HCT116 (cell line): ENCODE measurements around the gene ANO9. TPM values are rescaled to one million over a fixed set of nuclear protein-coding genes. Genes with fewer than 3 reads are reported as not detected.

Source experiments
- ATAC-seq: fragments of 200-7000 bp; cut with Tn5 transposase; 2 replicates; pipeline ENCODE4 v1.9.1; 2020; ENCODE audit warnings: mild to moderate bottlenecking, moderate library complexity
- BruUV-seq: library from RNA; stranded (reverse); fragments of 400-500 nt; replicated peaks from 2 replicates; lab custom pipeline; 2021; lab: Mats Ljungman, UMichigan
- CTCF ChIA-PET: fragments of 300-600 bp; sonication (Branson Sonifier 250); formaldehyde crosslinking; loops from one replicate; lab custom pipeline; 2021; ENCODE audit warnings: antibody characterized with exemption; lab: Charles Lee
- POLR2A ChIA-PET: fragments of 300-600, 350-600 bp; sonication (Branson Sonifier 250); formaldehyde crosslinking; loops from one replicate; lab custom pipeline; 2021; ENCODE audit warnings: antibody characterized with exemption; lab: Charles Lee
- RAD21 ChIA-PET, 2 experiments: fragments of 300-600 bp; sonication (Branson Sonifier 250); formaldehyde crosslinking; loops; one replicate each; lab custom pipeline; 2023; ENCODE audit warnings: low total read pairs in 2 of 2; ENCODE audit not compliant: uncharacterized antibody in 2 of 2, unreplicated experiment in 2 of 2, low non-redundant PET in 1 of 2; lab: Charles Lee
- DNase-seq: peaks from one replicate; pipeline ENCODE4 v3.0.0-alpha.2; 2010; ENCODE audit warnings: low read depth, low spot score
- H2AFZ ChIP-seq: fragments of 200-600 bp; shearing (Covaris generic), sonication (generic); 2 replicates; pipeline ENCODE4 v1.6.1; 2017; ENCODE audit warnings: low read depth, mixed run types, mixed read lengths, antibody characterized with exemption, low read length; ENCODE audit not compliant: poor library complexity, severe bottlenecking
- H3K27ac ChIP-seq: 2 replicates; pipeline ENCODE4 v1.5.1; 2012; ENCODE audit warnings: low read depth, low read length
- H3K27me3 ChIP-seq: fragments of 200-600 bp; sonication (generic); 2 replicates; pipeline ENCODE4 v1.6.1; 2016; ENCODE audit warnings: mixed run types, low read length, mixed read lengths; ENCODE audit not compliant: insufficient read depth
- H3K36me3 ChIP-seq, 2 experiments: fragments of 200-500 bp in 1 of 2; fragments of 200-600 bp in 1 of 2; sonication (Bioruptor generic) in 1 of 2; sonication (generic) in 1 of 2; 2 replicates each; pipeline versions ENCODE4 v1.5.1 to v1.6.1; 2014 to 2016; ENCODE audit warnings: low read length in 2 of 2, inconsistent platforms in 1 of 2, mixed read lengths in 1 of 2, mixed run types in 1 of 2; ENCODE audit not compliant: insufficient read depth in 2 of 2, control insufficient read depth in 1 of 2
- H3K4me1 ChIP-seq, 2 experiments: fragments of 200-600 bp in 1 of 2; sonication (generic) in 1 of 2; 2 replicates each; pipeline versions ENCODE4 v1.5.1 to v1.6.1; 2012 to 2017; ENCODE audit warnings: low read length in 2 of 2, inconsistent platforms in 1 of 2, mild to moderate bottlenecking in 1 of 2, mixed read lengths in 1 of 2, mixed run types in 1 of 2, moderate library complexity in 1 of 2; ENCODE audit not compliant: insufficient read depth in 2 of 2, control insufficient read depth in 1 of 2
- H3K4me2 ChIP-seq: fragments of 200-600 bp; sonication (generic); 2 replicates; pipeline ENCODE4 v1.6.1; 2017; ENCODE audit warnings: mixed run types, low read length, mixed read lengths
- H3K4me3 ChIP-seq, 2 experiments: fragments of 200-600 bp in 1 of 2; sonication (generic) in 1 of 2; replicated peaks in 1 of 2; 2 replicates each; pipeline ENCODE4 v1.5.1; 2011 to 2016; ENCODE audit warnings: low read length in 2 of 2, control low read depth in 1 of 2, low read depth in 1 of 2, mild to moderate bottlenecking in 1 of 2, mixed read lengths in 1 of 2, mixed run types in 1 of 2
- H3K79me2 ChIP-seq: fragments of 200-600 bp; sonication (generic); 2 replicates; pipeline ENCODE4 v1.6.1; 2017; ENCODE audit warnings: mild to moderate bottlenecking, mixed run types, low read length, moderate library complexity, mixed read lengths; ENCODE audit not compliant: insufficient read depth
- H3K9ac ChIP-seq: fragments of 200-600 bp; sonication (generic); 2 replicates; pipeline ENCODE4 v1.6.1; 2016; ENCODE audit warnings: low read length, mixed read lengths
- H3K9me2 ChIP-seq: fragments of 200-600 bp; sonication (generic), shearing (Covaris generic); 2 replicates; pipeline ENCODE4 v1.6.1; 2017; ENCODE audit warnings: mixed run types, mild to moderate bottlenecking, moderate library complexity; ENCODE audit not compliant: insufficient read depth
- H3K9me3 ChIP-seq, 2 experiments: fragments of 200-500 bp in 1 of 2; fragments of 200-600 bp in 1 of 2; sonication (Bioruptor generic) in 1 of 2; sonication (generic) in 1 of 2; 2 replicates each; pipeline ENCODE4 v1.6.1; 2014 to 2017; ENCODE audit warnings: low read length in 2 of 2, mixed read lengths in 2 of 2, inconsistent platforms in 1 of 2, low read depth in 1 of 2, mild to moderate bottlenecking in 1 of 2, mixed run types in 1 of 2, moderate library complexity in 1 of 2; ENCODE audit not compliant: control insufficient read depth in 1 of 2, insufficient read depth in 1 of 2
- H4K20me1 ChIP-seq: fragments of 200-600 bp; sonication (generic), shearing (Covaris generic); 2 replicates; pipeline ENCODE4 v1.6.1; 2017; ENCODE audit warnings: mixed run types, mild to moderate bottlenecking, moderate library complexity; ENCODE audit not compliant: insufficient read depth
- ATF3 ChIP-seq: IDR thresholded peaks from 2 replicates; pipeline ENCODE4 v1.6.1; 2012
- CBX3 ChIP-seq: IDR thresholded peaks from 2 replicates; pipeline ENCODE4 v1.6.1; 2012; ENCODE audit warnings: low read depth
- CEBPB ChIP-seq: IDR thresholded peaks from 2 replicates; pipeline ENCODE4 v1.6.1; 2012; ENCODE audit warnings: low read depth
- CTCF ChIP-seq, 3 experiments: fragments of 200-600 bp in 1 of 3; sonication (generic) in 1 of 3; IDR thresholded peaks in 2 of 3; conservative IDR thresholded peaks in 1 of 3; 2 replicates each; pipeline ENCODE4 v1.5.1; 2012 to 2017; ENCODE audit warnings: low read depth in 2 of 3, low read length in 2 of 3, antibody characterized with exemption in 1 of 3, borderline replicate concordance in 1 of 3, control low read depth in 1 of 3, mild to moderate bottlenecking in 1 of 3, mixed read lengths in 1 of 3, mixed run types in 1 of 3, moderate library complexity in 1 of 3; ENCODE audit not compliant: insufficient read depth in 1 of 3
- EGR1 ChIP-seq: IDR thresholded peaks from 2 replicates; pipeline ENCODE4 v1.6.1; 2012; ENCODE audit warnings: low read depth
- ELF1 ChIP-seq: IDR thresholded peaks from 2 replicates; pipeline ENCODE4 v1.6.1; 2012; ENCODE audit warnings: low read depth, borderline replicate concordance
- EZH2 ChIP-seq: fragments of 200-600 bp; sonication (generic); IDR thresholded peaks from 2 replicates; pipeline ENCODE4 v1.6.1; 2017; ENCODE audit warnings: antibody characterized with exemption, mixed run types
- FOSL1 ChIP-seq: IDR thresholded peaks from 2 replicates; pipeline ENCODE4 v1.6.1; 2012; ENCODE audit warnings: low read depth
- JUND ChIP-seq: IDR thresholded peaks from 2 replicates; pipeline ENCODE4 v1.6.1; 2012
- MAX ChIP-seq: IDR thresholded peaks from 2 replicates; pipeline ENCODE4 v1.6.1; 2012
- POLR2A ChIP-seq: IDR thresholded peaks from 2 replicates; pipeline ENCODE4 v1.7.0; 2011; ENCODE audit warnings: borderline replicate concordance; ENCODE audit not compliant: insufficient read depth, insufficient read length; ENCODE audit errors: extremely low read depth
- POLR2AphosphoS5 ChIP-seq: IDR thresholded peaks from 2 replicates; pipeline ENCODE4 v1.6.1; 2011; ENCODE audit warnings: mild to moderate bottlenecking, low read depth, low read length, moderate library complexity
- RAD21 ChIP-seq: IDR thresholded peaks from 2 replicates; pipeline ENCODE4 v1.6.1; 2012; ENCODE audit warnings: low read depth, mild to moderate bottlenecking
- REST ChIP-seq: IDR thresholded peaks from 2 replicates; pipeline ENCODE4 v1.6.1; 2012; ENCODE audit warnings: low read depth
- SIN3A ChIP-seq: IDR thresholded peaks from 2 replicates; pipeline ENCODE4 v1.6.1; 2012; ENCODE audit warnings: low read depth
- SP1 ChIP-seq: IDR thresholded peaks from 2 replicates; pipeline ENCODE4 v1.6.1; 2012; ENCODE audit warnings: low read depth
- YY1 ChIP-seq: IDR thresholded peaks from 2 replicates; pipeline ENCODE4 v1.6.1; 2011; ENCODE audit warnings: low read length, low read depth, moderate library complexity, mild to moderate bottlenecking; ENCODE audit not compliant: insufficient replicate concordance; ENCODE audit errors: extremely low read depth
- ZBTB33 ChIP-seq: IDR thresholded peaks from 2 replicates; pipeline ENCODE4 v1.6.1; 2011; ENCODE audit warnings: mild to moderate bottlenecking, low read length, moderate library complexity; ENCODE audit not compliant: insufficient replicate concordance; ENCODE audit errors: extremely low read depth
- ZNF274 ChIP-seq: fragments of 200-500 bp; sonication (Bioruptor generic); IDR thresholded peaks from 2 replicates; pipeline ENCODE4 v1.6.1; 2014; ENCODE audit warnings: mild to moderate bottlenecking, low read depth, low read length, inconsistent platforms
- intact Hi-C: fragments of 100-400 bp; cut with micrococcal nuclease; formaldehyde crosslinking; loops from 2 replicates; pipeline ENCODE4 v1.10.0; 2022
- total RNA-seq: library from RNA; stranded (reverse); gene quantifications from one replicate; pipeline ENCODE4 v1.2.1, GENCODE V29; 2021; ENCODE audit not compliant: unreplicated experiment

ANO9 gene
- total RNA-seq, 1 experiment from 2014 or later: 70.3 TPM

GRCh38 chr11:394034-394857, 47.6 kb downstream of the ANO9 start, which contains the start of gene PKP3:
Gene PKP3 (plus strand): TSS chr11:394209. CDS start chr11:394293, 84 bp downstream.
- Histone ChIP-seq H3K9ac (peak within 1 kb of the TSS; percentile 88), H3K4me2 (peak within 1 kb of the TSS; percentile 99), H2AFZ (no peak within 1 kb of the TSS), H3K9me3 (no peaks in the 10 kb centered on the region), H3K9me2 (no peaks in the 10 kb centered on the region), H3K36me3 (peaks cover 7 to 27% of the 10 kb centered on the region in 2 experiments; a peak in 3 of 4 replicates), H3K79me2 (peaks cover 37% of the 10 kb centered on the region), H3K4me1 (peaks cover 30 to 49% of the 10 kb centered on the region in 2 experiments), H3K27ac (peak within 1 kb of the TSS; percentile 98), H4K20me1 (no peaks in the 10 kb centered on the region), H3K4me3 (peak within 1 kb of the TSS; percentile 80 to 90), H3K27me3 (no peaks in the 10 kb centered on the region)
- no TSS peak for BruUV-seq
- ATAC-seq (peak; percentile 83), DNase-seq (peak; percentile 83)
- RAD21 ChIA-PET: interaction anchor here in 1 of 2 experiments (0.6 kb wide), 2 partner anchors 26 to 56 kb away, joined by 3 to 7 read pairs; partner anchors contain the start of gene PTDSS2
- POLR2A ChIA-PET: no interaction called here
- CTCF ChIA-PET: no interaction called here
- intact Hi-C loops: loop anchor here (1.0 to 10.0 kb wide), 3 partner anchors 54 to 113 kb away; partner anchors contain the start of genes IFITM2 and RNH1
- TF ChIP-seq MAX (no peak), EGR1 (no peak), CEBPB (no peak), SIN3A (no peak), JUND (no peak), ZBTB33 (no peak), CTCF (IDR thresholded peaks at IDR 0.05 in 2 of 3, conservative IDR thresholded peaks at IDR 0.05 in 1 of 3; ENCODE audit: borderline replicate concordance in 1 of 3, insufficient read depth in 1 of 3, low read depth in 2 of 3, low read length in 2 of 3) (no peak), ELF1 (no peak), ATF3 (no peak), RAD21 (no peak), EZH2 (no peak), SP1 (no peak), YY1 (peak; percentile 74), POLR2A (peak; percentile 43), REST (no peak), POLR2AphosphoS5 (peak; percentile 77), FOSL1 (no peak), ZNF274 (no peak), CBX3 (no peak)
